ENCODE measurements around the gene TFG.

- TF ChIP-seq, protein P1, sequence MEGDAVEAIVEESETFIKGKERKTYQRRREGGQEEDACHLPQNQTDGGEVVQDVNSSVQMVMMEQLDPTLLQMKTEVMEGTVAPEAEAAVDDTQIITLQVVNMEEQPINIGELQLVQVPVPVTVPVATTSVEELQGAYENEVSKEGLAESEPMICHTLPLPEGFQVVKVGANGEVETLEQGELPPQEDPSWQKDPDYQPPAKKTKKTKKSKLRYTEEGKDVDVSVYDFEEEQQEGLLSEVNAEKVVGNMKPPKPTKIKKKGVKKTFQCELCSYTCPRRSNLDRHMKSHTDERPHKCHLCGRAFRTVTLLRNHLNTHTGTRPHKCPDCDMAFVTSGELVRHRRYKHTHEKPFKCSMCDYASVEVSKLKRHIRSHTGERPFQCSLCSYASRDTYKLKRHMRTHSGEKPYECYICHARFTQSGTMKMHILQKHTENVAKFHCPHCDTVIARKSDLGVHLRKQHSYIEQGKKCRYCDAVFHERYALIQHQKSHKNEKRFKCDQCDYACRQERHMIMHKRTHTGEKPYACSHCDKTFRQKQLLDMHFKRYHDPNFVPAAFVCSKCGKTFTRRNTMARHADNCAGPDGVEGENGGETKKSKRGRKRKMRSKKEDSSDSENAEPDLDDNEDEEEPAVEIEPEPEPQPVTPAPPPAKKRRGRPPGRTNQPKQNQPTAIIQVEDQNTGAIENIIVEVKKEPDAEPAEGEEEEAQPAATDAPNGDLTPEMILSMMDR (IDR thresholded peaks at IDR 0.05): no peak
- TF ChIP-seq POLR2A (IDR thresholded peaks at IDR 0.05): no peak
Observed at GRCh38 chr3:100743535-100743934, 34.2 kb downstream of the TFG start.

Data from uterus (tissue), 2 donors.